ENCODE measurements around the gene SRRT. TPM values are rescaled to one million over a fixed set of nuclear protein-coding genes. Genes with fewer than 3 reads are reported as not detected.
"Not testable (repeated sequence)": the region's sequence is repeated elsewhere in the genome, so short reads cannot be mapped to it uniquely, and the experiment has no call there.

Gene SRRT
- total RNA-seq, 1 donor from 2014 or later = 60.4 TPM

- no peaks in the 10 kb centered on the region for H3K9me3 Mint-ChIP-seq
- Histone ChIP-seq H3K9ac (no peak overlapping the region), H3K9me3 (ENCODE audit: low read depth) (no peaks in the 10 kb centered on the region), H3K27ac (no peak overlapping the region), H3K4me1 (no peaks in the 10 kb centered on the region), H3K36me3 (no peaks in the 10 kb centered on the region), H3K4me2 (no peak overlapping the region), H3K27me3 (peaks cover 12% of the 10 kb centered on the region), H3K79me2 (ENCODE audit: low read depth) (no peaks in the 10 kb centered on the region), H4K20me1 (ENCODE audit: low read depth) (no peaks in the 10 kb centered on the region), H3F3A (ENCODE audit: low read depth) (peaks cover 7% of the 10 kb centered on the region), H3K4me3 (no peak overlapping the region), H2AFZ (replicated peaks) (no peak overlapping the region)
- peaks cover 17% of the 10 kb centered on the region for H3K27me3 Mint-ChIP-seq (ENCODE audit: insufficient read depth, low read depth)
- no peaks in the 10 kb centered on the region for H3K36me3 Mint-ChIP-seq
- peaks cover 3% of the 10 kb centered on the region for H3K4me1 Mint-ChIP-seq
- H3K27ac Mint-ChIP-seq = no peak overlapping the region
- H3K4me3 Mint-ChIP-seq = no peak overlapping the region
- TF ChIP-seq CTCF (IDR thresholded peaks at IDR 0.05) (no peak), EZH2 (IDR thresholded peaks at IDR 0.05) (no peak), EZH2phosphoT487 (IDR thresholded peaks at IDR 0.05) (no peak)
- no peak for DNase-seq (ENCODE audit: low spot score)
Measured at GRCh38 chr7:100901921-100902332, 27.0 kb downstream of the SRRT start.

DNA sequence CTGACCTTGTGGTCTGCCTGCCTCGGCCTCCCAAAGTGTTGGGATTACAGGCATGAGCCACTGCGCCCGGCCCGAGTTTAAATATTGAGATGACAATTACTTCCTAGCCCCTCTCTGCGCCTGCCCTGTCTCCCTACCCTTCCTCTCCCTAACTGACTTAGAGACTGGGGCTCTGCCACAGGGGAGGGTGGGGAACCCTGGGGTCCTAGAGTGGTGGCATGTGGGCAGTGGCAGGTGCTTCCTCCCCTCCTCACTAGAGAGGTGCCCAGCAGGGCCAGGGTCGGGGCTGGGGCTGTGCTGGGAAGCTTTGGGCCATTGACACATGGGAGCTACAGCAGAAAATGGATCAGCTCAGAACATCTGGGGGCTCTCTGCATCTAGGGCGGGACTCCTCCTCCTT lies 27.7 kb downstream of the SRRT start:
- Histone ChIP-seq H3K36me3 (no peaks in the 10 kb centered on the region), H3K79me2 (ENCODE audit: low read depth) (no peaks in the 10 kb centered on the region), H3K27me3 (peaks cover 5% of the 10 kb centered on the region), H3K9ac (no peak overlapping the region), H3K4me3 (no peak overlapping the region), H3F3A (ENCODE audit: low read depth) (peaks cover 4% of the 10 kb centered on the region), H2AFZ (replicated peaks) (no peak overlapping the region), H3K27ac (no peak overlapping the region), H3K9me3 (ENCODE audit: low read depth) (no peaks in the 10 kb centered on the region), H3K4me1 (no peaks in the 10 kb centered on the region), H4K20me1 (ENCODE audit: low read depth) (no peaks in the 10 kb centered on the region), H3K4me2 (no peak overlapping the region)
- Mint-ChIP-seq H3K27me3 (ENCODE audit: insufficient read depth, low read depth) (peaks cover 12% of the 10 kb centered on the region), H3K4me3 (no peak overlapping the region), H3K4me1 (peaks cover 3% of the 10 kb centered on the region), H3K36me3 (no peaks in the 10 kb centered on the region), H3K27ac (no peak overlapping the region), H3K9me3 (no peaks in the 10 kb centered on the region)
- no peak for TF ChIP-seq EZH2phosphoT487 (IDR thresholded peaks at IDR 0.05)
- no peak for TF ChIP-seq CTCF (IDR thresholded peaks at IDR 0.05)
- no peak for TF ChIP-seq EZH2 (IDR thresholded peaks at IDR 0.05)
- DNase-seq (ENCODE audit: low spot score) = no peak

DNA sequence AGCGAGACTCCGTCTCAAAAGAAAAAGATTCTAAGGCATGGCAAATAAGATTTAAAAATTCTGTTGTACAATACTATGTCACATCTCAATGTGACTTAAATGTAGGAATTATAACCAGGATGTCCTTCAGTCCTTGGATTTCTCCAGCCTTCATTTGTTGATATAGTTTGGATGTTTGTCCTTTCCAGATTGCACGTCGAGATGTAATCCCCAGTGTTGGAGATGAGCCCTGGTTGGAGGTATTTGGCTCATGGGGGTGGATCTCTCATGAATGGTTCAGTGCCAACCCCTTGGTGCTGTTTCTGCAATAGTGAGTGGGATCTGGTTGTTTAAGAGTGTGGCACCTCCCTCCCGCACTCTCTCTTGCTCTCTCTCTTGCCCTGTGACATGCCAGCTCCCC lies 33.6 kb downstream of the SRRT start:
- no peak overlapping the region for H2AFZ ChIP-seq (replicated peaks)
- Mint-ChIP-seq H3K36me3 (no peaks in the 10 kb centered on the region), H3K27ac (no peak overlapping the region), H3K27me3 (ENCODE audit: insufficient read depth, low read depth) (peaks cover 17% of the 10 kb centered on the region), H3K4me3 (no peak overlapping the region), H3K9me3 (peaks cover 3% of the 10 kb centered on the region), H3K4me1 (no peaks in the 10 kb centered on the region)
- H3K9ac ChIP-seq = no peak overlapping the region
- H3K4me2 ChIP-seq = no peak overlapping the region
- H3K9me3 ChIP-seq (ENCODE audit: low read depth) = no peaks in the 10 kb centered on the region
- no peaks in the 10 kb centered on the region for H3K79me2 ChIP-seq (ENCODE audit: low read depth)
- H3F3A ChIP-seq (ENCODE audit: low read depth) = peaks cover 6% of the 10 kb centered on the region
- H3K27ac ChIP-seq = no peak overlapping the region
- H3K4me3 ChIP-seq = no peak overlapping the region
- no peaks in the 10 kb centered on the region for H3K27me3 ChIP-seq
- TF ChIP-seq EZH2 (IDR thresholded peaks at IDR 0.05) (no peak), EZH2phosphoT487 (IDR thresholded peaks at IDR 0.05) (no peak), CTCF (IDR thresholded peaks at IDR 0.05) (no peak)
- no peaks in the 10 kb centered on the region for H4K20me1 ChIP-seq (ENCODE audit: low read depth)
- no peaks in the 10 kb centered on the region for H3K4me1 ChIP-seq
- no peak for DNase-seq (ENCODE audit: low spot score)
- no peaks in the 10 kb centered on the region for H3K36me3 ChIP-seq

GRCh38 chr7:100910443-100910842 lies 35.5 kb downstream of the SRRT start:
- H3K4me1 Mint-ChIP-seq; H3K4me3 ChIP-seq; H3K9me3 Mint-ChIP-seq; H3K9me3 ChIP-seq (ENCODE audit: low read depth); H2AFZ ChIP-seq (replicated peaks); H3K9ac ChIP-seq; H3F3A ChIP-seq (ENCODE audit: low read depth); H3K79me2 ChIP-seq (ENCODE audit: low read depth); H3K27me3 ChIP-seq; H4K20me1 ChIP-seq (ENCODE audit: low read depth); H3K4me3 Mint-ChIP-seq; H3K36me3 ChIP-seq; H3K27ac ChIP-seq; H3K4me2 ChIP-seq; H3K27ac Mint-ChIP-seq; H3K4me1 ChIP-seq; H3K36me3 Mint-ChIP-seq; DNase-seq (ENCODE audit: low spot score): not testable (repeated sequence)
- peaks cover 17% of the 10 kb centered on the region for H3K27me3 Mint-ChIP-seq (ENCODE audit: insufficient read depth, low read depth)
